NCI-H1930 (cell line): ENCODE data around the gene SYS1.

Experiments used
- DNase-seq, 2 experiments: peaks; one replicate each; lab custom pipeline; 2025; lab: John Stamatoyannopoulos, UW

SYS1 gene

DNA sequence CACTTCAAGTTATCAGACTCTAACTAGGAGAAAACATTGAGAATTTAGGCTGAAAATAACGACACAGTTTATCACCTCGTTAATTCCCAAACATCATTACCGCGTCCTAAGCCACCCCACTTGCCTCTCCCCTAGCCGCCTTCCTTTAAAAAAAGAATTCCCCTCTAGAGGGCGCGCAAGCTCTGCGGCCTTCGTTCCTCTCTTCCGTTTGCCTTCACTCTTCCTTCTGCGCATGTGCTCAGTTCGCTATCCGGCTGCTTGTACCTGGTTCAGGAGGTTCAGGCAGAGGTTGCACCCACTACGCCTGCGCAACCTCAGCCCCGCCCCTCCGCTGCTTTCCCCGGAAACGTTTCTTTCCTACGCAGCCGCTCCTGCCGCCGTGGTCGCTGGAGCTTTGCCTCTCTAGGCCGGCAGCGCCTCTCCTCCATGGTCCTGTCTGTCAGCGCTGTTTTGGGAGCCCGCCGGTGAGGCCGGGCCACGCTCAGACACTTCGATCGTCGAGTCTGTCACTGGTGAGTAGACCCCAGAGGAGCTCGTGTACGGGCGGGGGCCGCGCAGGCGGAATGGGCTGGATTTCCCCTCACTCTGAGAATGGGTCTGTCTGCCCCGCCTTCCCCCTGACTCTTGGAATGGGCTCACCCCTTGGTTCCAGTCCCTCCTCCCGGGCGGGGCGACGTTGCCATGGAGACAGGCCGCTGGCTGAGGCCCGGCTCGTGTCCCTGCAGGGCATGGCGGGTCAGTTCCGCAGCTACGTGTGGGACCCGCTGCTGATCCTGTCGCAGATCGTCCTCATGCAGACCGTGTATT, at the start of gene SYS1:
SYS1 (plus strand) TSS at position 353 of the 807 bp plus-strand sequence; CDS start at position 729, 376 bp downstream.
- DNase-seq = peak; percentile 98 to 99

DNA sequence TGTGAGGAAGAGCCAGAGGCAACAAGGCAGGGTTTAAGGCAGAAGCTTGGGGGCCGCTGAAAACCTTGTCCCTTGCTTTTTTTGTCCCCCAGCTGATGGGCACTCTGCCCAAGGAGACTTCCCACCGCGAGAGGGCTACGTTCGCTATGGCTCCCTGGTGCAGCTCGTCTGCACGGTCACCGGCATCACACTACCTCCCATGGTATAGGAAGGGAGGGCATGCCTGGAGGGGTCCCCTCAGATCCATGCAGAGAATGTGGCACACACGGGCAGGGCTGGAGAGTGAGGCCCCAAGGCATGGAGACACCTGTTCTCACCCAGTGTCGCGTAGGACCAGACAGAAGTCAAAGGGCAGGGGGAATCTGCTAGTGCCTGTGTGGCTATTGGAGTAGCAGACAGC, 49.0 kb upstream of the SYS1 start:
- no peak for DNase-seq

- DNase-seq = no peak
Observed at GRCh38 chr20:45315672-45316071, 47.3 kb upstream of the SYS1 start.

GRCh38 chr20:45316150-45317080, 46.5 kb upstream of the SYS1 start:
- no peak for DNase-seq

DNA sequence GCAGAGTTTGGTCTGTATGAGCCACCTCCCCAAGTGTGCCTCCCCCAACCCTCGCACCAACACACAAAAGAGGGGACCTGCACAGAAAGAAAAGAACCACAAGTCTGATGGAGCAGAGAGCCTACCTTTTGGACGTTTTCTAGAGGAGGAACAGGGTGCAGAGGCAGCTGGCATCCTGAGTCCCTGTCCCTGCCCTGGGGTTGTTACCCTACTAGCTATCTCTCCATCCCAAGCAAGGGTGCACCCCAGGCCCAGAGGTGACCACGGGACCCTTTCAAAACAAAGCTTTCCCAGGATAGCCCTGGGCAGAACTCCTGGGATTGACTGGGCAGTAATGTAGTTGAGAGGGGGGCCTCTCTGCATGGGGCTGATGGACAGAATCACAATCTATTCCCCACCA, 45.1 kb upstream of the SYS1 start:
- no peak for DNase-seq

- DNase-seq = no peak
Observed at GRCh38 chr20:45318386-45318939, 44.5 kb upstream of the SYS1 start.

DNA sequence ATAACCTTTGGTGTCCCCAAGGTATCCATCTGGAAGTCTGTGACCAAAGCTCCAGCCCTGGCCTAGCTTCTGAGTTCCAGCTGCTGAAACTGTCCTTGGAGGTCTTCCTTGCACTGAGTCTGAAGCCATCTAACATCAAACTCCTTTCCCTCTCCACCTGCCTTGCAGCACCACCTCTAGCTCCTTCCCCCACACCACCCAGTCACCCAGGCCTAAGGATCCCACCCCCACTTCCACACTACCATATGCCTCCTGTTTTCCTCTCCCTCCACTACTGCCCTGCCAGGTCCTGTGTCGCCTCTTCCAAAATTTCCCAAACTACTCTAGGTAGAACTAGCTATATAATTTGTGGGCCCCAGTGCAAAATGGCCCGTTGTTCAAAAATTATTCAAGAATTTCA, 44.0 kb upstream of the SYS1 start:
- no peak for DNase-seq

- DNase-seq = no peak
Observed at GRCh38 chr20:45320948-45321595, 41.9 kb upstream of the SYS1 start.

DNA sequence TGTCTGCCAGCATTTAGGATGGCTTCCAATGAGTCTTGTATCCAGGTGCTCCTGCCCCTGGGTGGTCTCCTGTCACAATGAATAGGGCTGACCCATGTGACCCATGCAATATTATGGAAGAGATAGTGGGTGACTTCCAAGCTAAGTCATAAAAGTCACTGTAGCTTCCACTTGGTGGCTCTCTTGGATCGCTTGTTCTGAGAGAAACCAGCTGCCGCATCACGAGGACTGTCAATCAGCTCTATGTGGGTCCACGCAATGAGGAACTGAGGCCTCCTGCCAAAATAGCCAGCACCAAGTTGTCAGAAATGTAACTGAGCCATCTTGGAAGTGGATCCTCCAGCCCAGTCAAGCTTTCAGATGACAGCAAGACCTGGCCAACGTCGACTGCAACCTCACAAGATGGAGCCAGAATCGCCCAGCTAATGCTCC, 40.0 kb upstream of the SYS1 start:
- DNase-seq = peak in 1 of 2 experiments; percentile 14

- DNase-seq = no peak
Observed at GRCh38 chr20:45323731-45324130, 39.2 kb upstream of the SYS1 start.

GRCh38 chr20:45325371-45325770, 37.6 kb upstream of the SYS1 start:
- no peak for DNase-seq

GRCh38 chr20:45328451-45328850, 34.5 kb upstream of the SYS1 start:
- no peak for DNase-seq

- no peak for DNase-seq
Observed at GRCh38 chr20:45329497-45330319, 33.2 kb upstream of the SYS1 start.

- no peak for DNase-seq
Observed at GRCh38 chr20:45330476-45330875, 32.5 kb upstream of the SYS1 start.

DNA sequence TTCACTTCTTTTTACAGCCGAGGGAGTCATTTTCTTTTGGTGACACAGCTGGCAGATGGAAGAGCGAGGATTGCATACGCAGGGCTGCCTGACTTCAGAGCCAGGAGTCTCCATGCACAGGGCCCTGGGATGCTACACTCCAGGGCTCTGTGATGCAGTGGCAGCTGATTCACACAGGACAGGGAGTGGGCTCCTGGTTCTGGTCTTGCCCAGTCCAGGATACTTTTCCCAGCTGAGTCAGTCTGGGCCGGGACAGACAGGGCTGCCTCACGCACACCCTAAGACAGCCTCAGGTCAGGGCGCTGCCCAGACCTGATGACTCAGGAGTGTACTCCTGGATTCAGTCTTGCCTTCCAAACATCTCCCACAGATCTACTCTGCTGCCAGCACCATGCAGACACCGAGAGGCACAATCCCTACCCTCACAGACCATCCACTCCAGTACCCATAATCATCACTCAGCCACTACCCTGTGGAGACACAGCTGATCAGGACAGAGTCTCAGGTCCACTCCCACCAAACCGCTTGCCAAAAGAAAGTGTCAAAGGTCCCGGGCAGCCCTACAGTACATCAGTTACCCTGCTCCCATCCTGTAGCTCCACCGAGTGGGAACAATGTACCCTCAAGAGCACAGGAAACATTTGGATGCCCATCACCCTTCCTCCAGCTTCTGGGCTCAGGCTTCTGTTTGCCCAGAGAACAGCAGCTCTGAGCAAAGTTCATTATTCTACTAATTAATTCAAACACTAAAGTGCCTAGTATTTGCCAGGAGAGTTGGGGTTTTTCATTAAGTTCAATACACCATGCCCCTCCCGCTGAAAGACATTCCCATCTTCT, 26.2 kb upstream of the SYS1 start:
- no peak for DNase-seq

- no peak for DNase-seq
Observed at GRCh38 chr20:45337367-45338120, 25.4 kb upstream of the SYS1 start.

DNA sequence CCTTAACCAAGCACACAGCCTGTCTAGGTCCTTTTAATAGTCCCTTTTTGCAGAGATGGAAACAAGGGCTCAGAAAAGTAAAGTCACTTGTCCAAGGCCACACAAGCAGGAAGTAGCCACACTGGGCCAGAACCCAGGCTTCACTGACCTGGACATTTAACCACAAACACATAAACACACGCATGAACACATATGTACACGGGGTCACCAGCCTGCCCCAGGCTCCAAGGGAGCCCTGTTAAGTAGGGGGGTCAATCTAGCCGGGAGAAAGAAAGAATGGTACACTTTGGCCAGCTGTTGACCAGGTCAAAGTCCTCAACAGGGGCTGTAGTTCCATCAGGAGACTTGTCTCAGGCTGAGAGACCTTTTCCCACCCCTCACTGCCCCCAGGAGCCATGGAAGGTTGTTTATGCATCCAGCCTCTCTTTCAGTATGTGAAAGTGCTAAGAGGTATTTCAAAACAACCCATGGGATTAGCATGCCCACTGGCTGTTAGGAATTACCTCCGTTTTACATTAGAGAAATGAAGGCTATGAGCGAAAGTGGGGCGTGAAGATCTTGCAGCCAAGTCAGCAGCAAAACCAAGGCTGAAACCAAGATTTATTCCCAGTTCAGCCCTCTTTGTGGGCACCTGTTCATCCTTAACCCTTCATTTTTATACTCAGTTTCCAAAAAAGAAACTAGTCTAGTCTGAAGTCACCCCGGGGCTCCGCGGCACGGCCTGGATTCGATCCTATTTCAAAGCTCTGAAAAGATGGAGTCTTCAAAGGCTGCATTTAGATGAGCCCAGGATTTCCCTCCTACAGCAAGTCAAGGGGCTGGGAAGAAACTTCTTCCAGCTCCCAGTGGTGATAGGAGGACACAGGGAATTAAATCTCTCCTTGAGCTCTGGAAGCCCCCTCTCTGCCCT, 24.6 kb upstream of the SYS1 start:
- DNase-seq = no peak

GRCh38 chr20:45339084-45339483, 23.9 kb upstream of the SYS1 start:
- no peak for DNase-seq
